ENCODE data around the gene NPB.

DNA sequence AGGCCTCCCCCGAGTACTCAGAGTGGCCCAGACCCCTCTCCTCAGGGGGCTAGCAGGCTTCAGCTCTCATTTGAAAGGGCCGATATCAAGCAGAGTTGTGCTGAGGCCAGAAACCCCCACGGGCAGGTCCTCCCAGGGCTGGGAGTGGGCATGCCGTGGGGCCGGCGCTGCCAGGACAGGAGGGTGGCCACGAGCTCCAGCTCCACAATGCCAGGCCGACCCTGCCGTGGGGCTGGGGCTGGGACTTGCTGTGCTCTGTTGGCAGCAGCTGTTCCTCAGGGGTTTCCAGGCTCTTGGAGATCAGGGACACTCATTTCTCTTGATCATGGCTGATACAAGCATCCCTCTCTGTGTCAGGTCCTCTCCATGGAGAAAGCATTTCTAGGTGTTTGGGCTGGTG is 3.2 kb upstream of the NPB start:
- TF ChIP-seq, protein P1, sequence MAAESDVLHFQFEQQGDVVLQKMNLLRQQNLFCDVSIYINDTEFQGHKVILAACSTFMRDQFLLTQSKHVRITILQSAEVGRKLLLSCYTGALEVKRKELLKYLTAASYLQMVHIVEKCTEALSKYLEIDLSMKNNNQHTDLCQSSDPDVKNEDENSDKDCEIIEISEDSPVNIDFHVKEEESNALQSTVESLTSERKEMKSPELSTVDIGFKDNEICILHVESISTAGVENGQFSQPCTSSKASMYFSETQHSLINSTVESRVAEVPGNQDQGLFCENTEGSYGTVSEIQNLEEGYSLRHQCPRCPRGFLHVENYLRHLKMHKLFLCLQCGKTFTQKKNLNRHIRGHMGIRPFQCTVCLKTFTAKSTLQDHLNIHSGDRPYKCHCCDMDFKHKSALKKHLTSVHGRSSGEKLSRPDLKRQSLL (tag by site-specific recombination; IDR thresholded peaks at IDR 0.05) = no peak
- TF ChIP-seq ZNF426 (tag by site-specific recombination; IDR thresholded peaks at IDR 0.05) = no peak
- TF ChIP-seq, protein P2, sequence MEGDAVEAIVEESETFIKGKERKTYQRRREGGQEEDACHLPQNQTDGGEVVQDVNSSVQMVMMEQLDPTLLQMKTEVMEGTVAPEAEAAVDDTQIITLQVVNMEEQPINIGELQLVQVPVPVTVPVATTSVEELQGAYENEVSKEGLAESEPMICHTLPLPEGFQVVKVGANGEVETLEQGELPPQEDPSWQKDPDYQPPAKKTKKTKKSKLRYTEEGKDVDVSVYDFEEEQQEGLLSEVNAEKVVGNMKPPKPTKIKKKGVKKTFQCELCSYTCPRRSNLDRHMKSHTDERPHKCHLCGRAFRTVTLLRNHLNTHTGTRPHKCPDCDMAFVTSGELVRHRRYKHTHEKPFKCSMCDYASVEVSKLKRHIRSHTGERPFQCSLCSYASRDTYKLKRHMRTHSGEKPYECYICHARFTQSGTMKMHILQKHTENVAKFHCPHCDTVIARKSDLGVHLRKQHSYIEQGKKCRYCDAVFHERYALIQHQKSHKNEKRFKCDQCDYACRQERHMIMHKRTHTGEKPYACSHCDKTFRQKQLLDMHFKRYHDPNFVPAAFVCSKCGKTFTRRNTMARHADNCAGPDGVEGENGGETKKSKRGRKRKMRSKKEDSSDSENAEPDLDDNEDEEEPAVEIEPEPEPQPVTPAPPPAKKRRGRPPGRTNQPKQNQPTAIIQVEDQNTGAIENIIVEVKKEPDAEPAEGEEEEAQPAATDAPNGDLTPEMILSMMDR (tag by site-specific recombination; IDR thresholded peaks at IDR 0.05) = no peak
- TF ChIP-seq, protein P3, sequence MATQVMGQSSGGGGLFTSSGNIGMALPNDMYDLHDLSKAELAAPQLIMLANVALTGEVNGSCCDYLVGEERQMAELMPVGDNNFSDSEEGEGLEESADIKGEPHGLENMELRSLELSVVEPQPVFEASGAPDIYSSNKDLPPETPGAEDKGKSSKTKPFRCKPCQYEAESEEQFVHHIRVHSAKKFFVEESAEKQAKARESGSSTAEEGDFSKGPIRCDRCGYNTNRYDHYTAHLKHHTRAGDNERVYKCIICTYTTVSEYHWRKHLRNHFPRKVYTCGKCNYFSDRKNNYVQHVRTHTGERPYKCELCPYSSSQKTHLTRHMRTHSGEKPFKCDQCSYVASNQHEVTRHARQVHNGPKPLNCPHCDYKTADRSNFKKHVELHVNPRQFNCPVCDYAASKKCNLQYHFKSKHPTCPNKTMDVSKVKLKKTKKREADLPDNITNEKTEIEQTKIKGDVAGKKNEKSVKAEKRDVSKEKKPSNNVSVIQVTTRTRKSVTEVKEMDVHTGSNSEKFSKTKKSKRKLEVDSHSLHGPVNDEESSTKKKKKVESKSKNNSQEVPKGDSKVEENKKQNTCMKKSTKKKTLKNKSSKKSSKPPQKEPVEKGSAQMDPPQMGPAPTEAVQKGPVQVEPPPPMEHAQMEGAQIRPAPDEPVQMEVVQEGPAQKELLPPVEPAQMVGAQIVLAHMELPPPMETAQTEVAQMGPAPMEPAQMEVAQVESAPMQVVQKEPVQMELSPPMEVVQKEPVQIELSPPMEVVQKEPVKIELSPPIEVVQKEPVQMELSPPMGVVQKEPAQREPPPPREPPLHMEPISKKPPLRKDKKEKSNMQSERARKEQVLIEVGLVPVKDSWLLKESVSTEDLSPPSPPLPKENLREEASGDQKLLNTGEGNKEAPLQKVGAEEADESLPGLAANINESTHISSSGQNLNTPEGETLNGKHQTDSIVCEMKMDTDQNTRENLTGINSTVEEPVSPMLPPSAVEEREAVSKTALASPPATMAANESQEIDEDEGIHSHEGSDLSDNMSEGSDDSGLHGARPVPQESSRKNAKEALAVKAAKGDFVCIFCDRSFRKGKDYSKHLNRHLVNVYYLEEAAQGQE (tag by site-specific recombination; IDR thresholded peaks at IDR 0.05) = no peak
- no peak for TF ChIP-seq ZNF324 (tag by site-specific recombination; IDR thresholded peaks at IDR 0.05)
- TF ChIP-seq ZNF10 (tag by site-specific recombination; IDR thresholded peaks at IDR 0.05) = no peak
- no peak for TF ChIP-seq ZNF677 (tag by site-specific recombination; IDR thresholded peaks at IDR 0.05)
- no peak for TF ChIP-seq IKZF3 (tag by site-specific recombination; IDR thresholded peaks at IDR 0.05)
- no peak for TF ChIP-seq ZNF366 (tag by site-specific recombination; conservative IDR thresholded peaks at IDR 0.05)
- TF ChIP-seq ZNF274 (IDR thresholded peaks at IDR 0.05; ENCODE audit: low read length) = no peak
- no peak for TF ChIP-seq ZNF274 (tag by site-specific recombination; IDR thresholded peaks at IDR 0.05; ENCODE audit: borderline replicate concordance)
